ENCODE measurements around the gene ATP6V0C. TPM values are rescaled to one million over a fixed set of nuclear protein-coding genes. Genes with fewer than 3 reads are reported as not detected.
A peak's percentile ranks its signal among the peaks of the same experiment; 100 is the strongest.

ATP6V0C gene
- total and polyA plus RNA-seq, 4 donors: 17.6 to 132 (median 60.6) TPM

GRCh38 chr16:2500430-2500917 is 13.3 kb upstream of the ATP6V0C start (continued):
- TF ChIP-seq TAF1 (conservative IDR thresholded peaks at IDR 0.05): no peak

DNA sequence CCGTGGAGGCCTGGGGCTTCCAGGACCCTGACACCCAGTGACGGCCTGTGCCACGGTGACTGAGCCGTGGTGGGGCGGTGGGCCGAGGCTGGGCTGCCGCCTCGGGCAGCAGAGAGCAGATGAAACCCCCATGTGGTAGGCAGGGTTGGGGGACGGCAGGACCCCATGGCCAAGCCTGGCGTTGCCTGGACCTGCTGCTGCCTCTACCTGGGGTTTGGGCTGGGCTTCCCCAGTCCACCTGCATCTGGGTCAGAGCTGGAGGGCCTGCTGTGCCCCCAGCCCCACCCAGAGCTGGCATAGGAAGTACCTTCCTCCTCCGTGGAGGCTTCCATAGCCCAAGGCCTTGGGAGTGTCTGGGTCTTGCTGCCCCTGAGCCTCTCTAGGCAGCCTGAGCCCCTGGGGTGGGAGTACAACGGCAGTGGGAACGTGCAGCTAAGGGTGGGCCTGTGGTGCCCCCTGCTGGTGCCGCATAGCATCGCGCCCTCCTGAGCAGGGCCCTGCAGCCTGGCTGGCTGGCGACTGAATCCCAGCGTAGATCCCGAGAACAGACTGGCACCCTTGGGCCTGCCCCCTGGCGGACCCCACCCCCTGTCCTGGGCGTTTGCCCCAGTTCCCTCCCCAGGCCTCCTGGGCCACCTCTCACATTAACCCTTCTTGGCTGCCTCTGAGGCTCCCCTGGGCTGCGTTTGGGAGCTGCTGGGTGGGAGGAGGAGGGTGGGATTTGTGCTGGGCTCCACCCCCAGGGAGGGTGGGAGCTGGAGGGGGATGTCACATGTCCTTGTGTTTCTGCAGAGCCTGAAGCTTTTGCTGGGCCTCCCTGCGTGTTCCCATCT is 12.6 kb upstream of the ATP6V0C start:
- peaks cover 18 to 55% (median 37%) of the 10 kb centered on the region in 4 donors for H3K4me1 ChIP-seq (ENCODE audit: control insufficient read depth in 4 of 4, insufficient read depth in 4 of 4, low read length in 3 of 4)
- 39% methylated on average over 23 of the region's 23 CpGs for WGBS
- no peaks in the 10 kb centered on the region for H3K27me3 ChIP-seq (ENCODE audit: control insufficient read depth in 4 of 4, insufficient read depth in 4 of 4, low read length in 3 of 4)
- DNase-seq (ENCODE audit: low spot score): peak; percentile 92
- TF ChIP-seq RAD21 (IDR thresholded peaks at IDR 0.05) (peak; percentile 94 to 98), FOXA1 (IDR thresholded peaks at IDR 0.05) (no peak)
- TF ChIP-seq, protein P1, sequence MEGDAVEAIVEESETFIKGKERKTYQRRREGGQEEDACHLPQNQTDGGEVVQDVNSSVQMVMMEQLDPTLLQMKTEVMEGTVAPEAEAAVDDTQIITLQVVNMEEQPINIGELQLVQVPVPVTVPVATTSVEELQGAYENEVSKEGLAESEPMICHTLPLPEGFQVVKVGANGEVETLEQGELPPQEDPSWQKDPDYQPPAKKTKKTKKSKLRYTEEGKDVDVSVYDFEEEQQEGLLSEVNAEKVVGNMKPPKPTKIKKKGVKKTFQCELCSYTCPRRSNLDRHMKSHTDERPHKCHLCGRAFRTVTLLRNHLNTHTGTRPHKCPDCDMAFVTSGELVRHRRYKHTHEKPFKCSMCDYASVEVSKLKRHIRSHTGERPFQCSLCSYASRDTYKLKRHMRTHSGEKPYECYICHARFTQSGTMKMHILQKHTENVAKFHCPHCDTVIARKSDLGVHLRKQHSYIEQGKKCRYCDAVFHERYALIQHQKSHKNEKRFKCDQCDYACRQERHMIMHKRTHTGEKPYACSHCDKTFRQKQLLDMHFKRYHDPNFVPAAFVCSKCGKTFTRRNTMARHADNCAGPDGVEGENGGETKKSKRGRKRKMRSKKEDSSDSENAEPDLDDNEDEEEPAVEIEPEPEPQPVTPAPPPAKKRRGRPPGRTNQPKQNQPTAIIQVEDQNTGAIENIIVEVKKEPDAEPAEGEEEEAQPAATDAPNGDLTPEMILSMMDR (IDR thresholded peaks at IDR 0.05; ENCODE audit: low read depth, low read length, missing input control): peak; percentile 97
- H3K27ac ChIP-seq (ENCODE audit: low read depth in 1 of 2, low read length in 2 of 2): no peak overlapping the region
- H3K9me3 ChIP-seq (ENCODE audit: control insufficient read depth in 4 of 4, low read length in 3 of 4): no peaks in the 10 kb centered on the region
- peaks cover 0 to 6% (median under 1%) of the 10 kb centered on the region in 4 donors for H3K36me3 ChIP-seq (ENCODE audit: control insufficient read depth in 4 of 4, insufficient read depth in 3 of 4, low read depth in 1 of 4, low read length in 3 of 4)
- no peak overlapping the region for H3K4me3 ChIP-seq (ENCODE audit: low read depth in 1 of 3, low read length in 3 of 3)
- no peak overlapping the region for H3K9ac ChIP-seq (ENCODE audit: low read depth in 1 of 2, low read length in 2 of 2)

- Histone ChIP-seq H3K4me1 (ENCODE audit: control insufficient read depth in 4 of 4, insufficient read depth in 4 of 4, low read length in 3 of 4) (peaks cover 18 to 47% (median 35%) of the 10 kb centered on the region in 4 donors), H3K27me3 (ENCODE audit: control insufficient read depth in 4 of 4, insufficient read depth in 4 of 4, low read length in 3 of 4) (no peaks in the 10 kb centered on the region), H3K9me3 (ENCODE audit: control insufficient read depth in 4 of 4, low read length in 3 of 4) (no peaks in the 10 kb centered on the region), H3K4me3 (ENCODE audit: low read depth in 1 of 3, low read length in 3 of 3) (no peak overlapping the region), H3K27ac (ENCODE audit: low read depth in 1 of 2, low read length in 2 of 2) (no peak overlapping the region), H3K36me3 (ENCODE audit: control insufficient read depth in 4 of 4, insufficient read depth in 3 of 4, low read depth in 1 of 4, low read length in 3 of 4) (peaks cover 0 to 1% (median 0%) of the 10 kb centered on the region in 4 donors), H3K9ac (ENCODE audit: low read depth in 1 of 2, low read length in 2 of 2) (no peak overlapping the region)
- TF ChIP-seq SP1 (IDR thresholded peaks at IDR 0.05) (no peak), RAD21 (IDR thresholded peaks at IDR 0.05) (no peak), HNF4G (IDR thresholded peaks at IDR 0.05) (no peak), GABPA (IDR thresholded peaks at IDR 0.05 in 1 of 2, conservative IDR thresholded peaks at IDR 0.05 in 1 of 2) (no peak), YY1 (IDR thresholded peaks at IDR 0.05) (no peak), FOXA2 (IDR thresholded peaks at IDR 0.05) (no peak), RXRA (IDR thresholded peaks at IDR 0.05) (no peak), TAF1 (conservative IDR thresholded peaks at IDR 0.05) (no peak), EGR1 (IDR thresholded peaks at IDR 0.05; ENCODE audit: low read depth in 2 of 2) (no peak), ZBTB33 (IDR thresholded peaks at IDR 0.05) (no peak)
- TF ChIP-seq, protein P2, sequence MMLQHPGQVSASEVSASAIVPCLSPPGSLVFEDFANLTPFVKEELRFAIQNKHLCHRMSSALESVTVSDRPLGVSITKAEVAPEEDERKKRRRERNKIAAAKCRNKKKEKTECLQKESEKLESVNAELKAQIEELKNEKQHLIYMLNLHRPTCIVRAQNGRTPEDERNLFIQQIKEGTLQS (IDR thresholded peaks at IDR 0.05): no peak
- TF ChIP-seq, protein P1 (IDR thresholded peaks at IDR 0.05; ENCODE audit: low read depth, low read length, missing input control): no peak
- TF ChIP-seq, protein P3, sequence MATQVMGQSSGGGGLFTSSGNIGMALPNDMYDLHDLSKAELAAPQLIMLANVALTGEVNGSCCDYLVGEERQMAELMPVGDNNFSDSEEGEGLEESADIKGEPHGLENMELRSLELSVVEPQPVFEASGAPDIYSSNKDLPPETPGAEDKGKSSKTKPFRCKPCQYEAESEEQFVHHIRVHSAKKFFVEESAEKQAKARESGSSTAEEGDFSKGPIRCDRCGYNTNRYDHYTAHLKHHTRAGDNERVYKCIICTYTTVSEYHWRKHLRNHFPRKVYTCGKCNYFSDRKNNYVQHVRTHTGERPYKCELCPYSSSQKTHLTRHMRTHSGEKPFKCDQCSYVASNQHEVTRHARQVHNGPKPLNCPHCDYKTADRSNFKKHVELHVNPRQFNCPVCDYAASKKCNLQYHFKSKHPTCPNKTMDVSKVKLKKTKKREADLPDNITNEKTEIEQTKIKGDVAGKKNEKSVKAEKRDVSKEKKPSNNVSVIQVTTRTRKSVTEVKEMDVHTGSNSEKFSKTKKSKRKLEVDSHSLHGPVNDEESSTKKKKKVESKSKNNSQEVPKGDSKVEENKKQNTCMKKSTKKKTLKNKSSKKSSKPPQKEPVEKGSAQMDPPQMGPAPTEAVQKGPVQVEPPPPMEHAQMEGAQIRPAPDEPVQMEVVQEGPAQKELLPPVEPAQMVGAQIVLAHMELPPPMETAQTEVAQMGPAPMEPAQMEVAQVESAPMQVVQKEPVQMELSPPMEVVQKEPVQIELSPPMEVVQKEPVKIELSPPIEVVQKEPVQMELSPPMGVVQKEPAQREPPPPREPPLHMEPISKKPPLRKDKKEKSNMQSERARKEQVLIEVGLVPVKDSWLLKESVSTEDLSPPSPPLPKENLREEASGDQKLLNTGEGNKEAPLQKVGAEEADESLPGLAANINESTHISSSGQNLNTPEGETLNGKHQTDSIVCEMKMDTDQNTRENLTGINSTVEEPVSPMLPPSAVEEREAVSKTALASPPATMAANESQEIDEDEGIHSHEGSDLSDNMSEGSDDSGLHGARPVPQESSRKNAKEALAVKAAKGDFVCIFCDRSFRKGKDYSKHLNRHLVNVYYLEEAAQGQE (IDR thresholded peaks at IDR 0.05): no peak
- DNase-seq (ENCODE audit: low spot score): no peak
- 81% methylated on average over 18 of the region's 18 CpGs for WGBS
These were observed 11.5 kb upstream of the ATP6V0C start for GRCh38 chr16:2501946-2502895.

Measured in liver (tissue), 9 donors.